Activated naive CD4-positive, alpha-beta T cell treated with anti-CD3 and anti-CD28 coated beads, Interleukin-2, amount 50 U/mL, for 24 hours (primary cell): ENCODE measurements around the gene CD1C.

Source experiments
- H3K27ac Mint-ChIP-seq: one replicate; pipeline ENCODE4 v1.8.0; 2021; ENCODE audit warnings: mild to moderate bottlenecking, mixed read lengths
- H3K27me3 Mint-ChIP-seq: one replicate; pipeline ENCODE4 v1.8.0; 2021; ENCODE audit warnings: mixed read lengths
- H3K36me3 Mint-ChIP-seq: one replicate; pipeline ENCODE4 v1.8.0; 2021; ENCODE audit warnings: mixed read lengths
- H3K4me1 Mint-ChIP-seq: one replicate; pipeline ENCODE4 v1.8.0; 2021; ENCODE audit warnings: mixed read lengths
- H3K4me3 Mint-ChIP-seq: one replicate; pipeline ENCODE4 v1.8.0; 2021; ENCODE audit warnings: mild to moderate bottlenecking, mixed read lengths
- H3K9me3 Mint-ChIP-seq: one replicate; pipeline ENCODE4 v1.8.0; 2021; ENCODE audit warnings: mixed read lengths

The CD1C gene

DNA sequence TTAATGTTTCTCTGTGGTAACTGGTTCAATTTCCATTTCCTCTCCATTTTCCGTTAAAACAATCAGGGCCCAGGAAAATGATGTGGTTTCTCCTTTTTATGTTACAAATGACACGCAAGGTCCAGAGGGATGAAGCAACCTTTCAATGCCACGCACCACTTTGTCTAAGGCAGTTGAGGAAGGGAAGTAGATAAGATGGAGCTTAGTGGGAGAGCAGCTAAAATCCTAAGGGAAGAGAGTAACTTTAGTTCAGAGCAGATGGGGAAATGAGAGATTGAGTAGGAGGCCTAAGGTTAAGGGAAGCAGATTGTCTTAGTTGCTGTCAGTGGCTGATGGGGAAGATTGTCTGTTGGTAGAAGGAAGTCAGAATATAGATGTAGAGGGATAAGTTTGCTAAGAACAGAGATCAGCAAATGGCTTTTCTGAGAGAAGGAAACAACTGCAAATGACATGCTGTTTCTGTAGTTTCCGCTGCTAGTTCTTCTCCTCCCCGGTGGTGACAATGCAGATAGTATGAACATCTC is 660 bp downstream of the CD1C start:
- Mint-ChIP-seq H3K36me3 (no peaks in the 10 kb centered on the region), H3K4me1 (peaks cover 6% of the 10 kb centered on the region), H3K9me3 (no peaks in the 10 kb centered on the region), H3K27me3 (peaks cover 16% of the 10 kb centered on the region), H3K27ac (no peak overlapping the region), H3K4me3 (no peak overlapping the region)

DNA sequence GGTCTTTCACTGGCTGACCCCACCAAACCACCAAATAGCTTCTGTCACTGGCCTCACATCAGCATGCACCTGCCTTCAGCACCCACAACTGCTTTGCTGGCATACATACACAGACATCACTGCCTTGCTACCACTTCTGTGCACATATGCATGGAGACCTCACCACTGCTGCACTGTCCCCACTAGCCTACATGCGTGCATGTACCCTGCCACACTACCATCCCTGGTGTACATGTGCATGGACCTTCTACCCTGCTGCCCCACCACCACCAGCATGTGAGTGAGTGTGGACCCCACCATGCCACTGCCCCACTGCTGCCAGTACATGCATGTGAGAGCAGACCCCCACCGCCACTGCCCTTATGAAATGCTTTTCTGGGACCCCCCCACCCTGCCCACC is 6.1 kb downstream of the CD1C start:
- H3K4me3 Mint-ChIP-seq: no peak overlapping the region

DNA sequence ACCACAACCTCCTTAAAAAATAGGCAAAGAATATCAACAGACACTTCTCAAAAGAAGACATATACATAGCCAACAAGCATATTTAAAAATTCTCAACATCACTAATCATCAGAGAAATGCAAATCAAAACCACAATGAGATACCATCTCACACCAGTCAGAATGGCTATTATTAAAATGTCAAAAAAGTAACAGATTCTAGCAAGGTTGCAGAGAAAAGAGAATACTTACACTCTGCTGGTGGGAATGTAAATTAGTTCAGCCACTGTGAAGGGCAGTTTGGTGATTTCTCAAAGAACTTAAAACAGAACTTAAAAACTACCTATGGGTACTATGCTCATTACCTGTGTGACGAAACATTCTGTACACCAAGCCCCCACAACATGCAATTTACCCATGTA is 20.9 kb downstream of the CD1C start:
- Mint-ChIP-seq H3K4me3 (no peak overlapping the region), H3K36me3 (no peaks in the 10 kb centered on the region), H3K4me1 (no peaks in the 10 kb centered on the region), H3K9me3 (peaks cover 25% of the 10 kb centered on the region), H3K27ac (no peak overlapping the region), H3K27me3 (no peaks in the 10 kb centered on the region)

More for the DNA sequence above, 6.1 kb downstream of the CD1C start:
- peaks cover 2% of the 10 kb centered on the region for H3K36me3 Mint-ChIP-seq
- peaks cover 12% of the 10 kb centered on the region for H3K9me3 Mint-ChIP-seq
- no peaks in the 10 kb centered on the region for H3K4me1 Mint-ChIP-seq
- peaks cover 12% of the 10 kb centered on the region for H3K27me3 Mint-ChIP-seq
- H3K27ac Mint-ChIP-seq: no peak overlapping the region

DNA sequence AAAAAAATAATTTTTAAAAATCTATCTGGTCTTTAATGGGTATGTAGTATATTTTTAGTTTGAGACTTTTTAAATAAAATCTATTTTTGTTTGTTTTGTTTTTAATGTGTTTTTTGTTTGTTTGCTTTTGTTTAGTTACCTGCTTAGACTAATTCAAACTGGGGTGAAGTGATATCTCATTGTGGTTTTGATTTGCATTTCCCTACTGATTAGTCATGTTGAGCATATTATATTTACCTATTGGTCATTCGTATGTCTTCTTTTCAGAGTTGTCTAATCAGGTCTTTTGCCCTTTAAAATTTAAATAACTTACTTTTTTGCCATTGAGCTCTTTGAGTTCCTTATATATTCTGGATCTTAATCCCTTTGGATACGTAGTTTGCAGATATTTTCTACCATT is 21.3 kb downstream of the CD1C start:
- Mint-ChIP-seq H3K4me1 (no peaks in the 10 kb centered on the region), H3K4me3 (no peak overlapping the region), H3K9me3 (peaks cover 25% of the 10 kb centered on the region), H3K36me3 (no peaks in the 10 kb centered on the region), H3K27ac (no peak overlapping the region), H3K27me3 (no peaks in the 10 kb centered on the region)

DNA sequence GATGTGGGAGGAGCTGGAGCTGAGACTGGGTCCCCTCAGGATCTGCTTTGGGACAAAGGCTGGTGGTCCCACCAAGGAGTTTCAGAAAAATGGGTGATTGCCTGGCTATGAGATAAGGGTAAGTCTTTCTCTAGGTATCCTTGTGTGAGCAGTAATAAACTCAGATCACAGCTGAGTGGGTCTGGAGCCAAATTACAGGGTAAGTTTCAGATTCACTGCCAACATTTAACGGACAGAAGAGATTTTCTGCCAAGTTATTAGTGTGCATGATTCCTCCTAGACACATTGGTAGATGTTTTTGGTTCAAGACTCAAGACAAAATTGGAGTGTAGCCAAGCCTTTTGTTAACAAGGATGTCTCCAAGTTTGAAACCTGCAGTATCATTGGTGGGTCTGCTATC is 34.1 kb downstream of the CD1C start:
- Mint-ChIP-seq H3K36me3 (peaks cover 1% of the 10 kb centered on the region), H3K27me3 (peaks cover 16% of the 10 kb centered on the region), H3K4me1 (no peaks in the 10 kb centered on the region), H3K9me3 (peaks cover 7% of the 10 kb centered on the region), H3K4me3 (no peak overlapping the region), H3K27ac (no peak overlapping the region)

DNA sequence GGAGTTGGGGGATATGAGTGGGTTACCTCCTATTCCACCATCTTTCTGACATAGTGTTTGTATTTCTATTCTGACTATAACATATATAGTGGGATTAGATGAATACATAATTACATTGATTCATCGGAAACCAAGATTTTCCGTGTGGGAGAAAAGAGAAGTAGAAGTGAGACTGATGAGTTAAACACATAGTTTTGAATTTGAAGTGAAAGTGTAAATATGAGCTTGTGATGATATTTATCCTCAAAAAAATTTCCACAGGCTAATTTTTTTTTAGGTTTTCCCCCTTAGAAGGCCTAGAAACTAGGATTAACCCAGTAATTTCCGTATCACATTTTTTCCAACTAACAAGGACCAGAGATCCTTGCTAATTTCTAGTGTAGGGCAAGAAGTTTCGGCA is 34.7 kb downstream of the CD1C start:
- Mint-ChIP-seq H3K4me1 (no peaks in the 10 kb centered on the region), H3K27me3 (peaks cover 20% of the 10 kb centered on the region), H3K9me3 (peaks cover 7% of the 10 kb centered on the region), H3K4me3 (no peak overlapping the region), H3K36me3 (peaks cover 1% of the 10 kb centered on the region), H3K27ac (no peak overlapping the region)

DNA sequence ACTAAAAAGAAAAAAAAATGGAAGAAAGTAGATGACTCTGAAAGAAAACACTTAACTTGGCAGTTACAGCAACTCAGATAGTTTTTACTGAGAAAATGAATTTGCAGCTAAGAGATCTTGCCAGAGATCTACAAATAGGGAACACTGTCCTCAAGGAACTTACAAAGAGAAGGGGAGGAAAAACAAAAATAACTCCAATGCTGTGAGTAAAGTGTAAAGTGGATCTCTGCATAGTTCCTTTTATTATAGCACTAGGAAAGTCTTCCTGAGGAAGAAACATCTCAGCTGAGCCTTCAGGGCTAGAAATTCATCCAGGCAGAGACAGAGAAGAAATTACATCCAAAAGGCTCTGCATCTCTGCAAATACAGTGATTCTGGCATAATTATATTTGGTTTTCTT is 37.8 kb downstream of the CD1C start:
- H3K4me3 Mint-ChIP-seq: no peak overlapping the region
- H3K27me3 Mint-ChIP-seq: peaks cover 18% of the 10 kb centered on the region
- H3K9me3 Mint-ChIP-seq: peaks cover 7% of the 10 kb centered on the region
- no peak overlapping the region for H3K27ac Mint-ChIP-seq
- H3K4me1 Mint-ChIP-seq: no peaks in the 10 kb centered on the region
- no peaks in the 10 kb centered on the region for H3K36me3 Mint-ChIP-seq

DNA sequence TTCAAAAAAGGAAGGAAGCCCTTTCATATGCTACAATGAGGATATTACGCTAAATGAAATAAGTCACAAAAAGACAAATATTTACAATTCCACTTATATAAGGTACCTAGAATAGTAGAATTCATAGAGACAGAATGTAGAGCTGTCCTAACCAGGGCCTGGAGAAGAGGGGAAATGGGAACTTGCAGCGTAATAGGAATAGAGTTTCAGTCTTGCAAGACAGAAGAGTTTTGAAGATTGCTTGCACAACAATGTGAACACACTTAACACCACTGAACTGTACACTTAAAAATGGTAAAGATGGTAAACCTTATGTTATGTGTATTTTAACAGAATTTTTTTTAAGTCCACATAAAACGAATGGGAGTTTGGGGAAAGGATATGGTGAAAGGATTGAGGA is 38.7 kb downstream of the CD1C start:
- H3K4me3 Mint-ChIP-seq: no peak overlapping the region
- no peaks in the 10 kb centered on the region for H3K9me3 Mint-ChIP-seq
- H3K4me1 Mint-ChIP-seq: peaks cover 3% of the 10 kb centered on the region
- peaks cover 17% of the 10 kb centered on the region for H3K27me3 Mint-ChIP-seq
- H3K36me3 Mint-ChIP-seq: no peaks in the 10 kb centered on the region
- no peak overlapping the region for H3K27ac Mint-ChIP-seq

DNA sequence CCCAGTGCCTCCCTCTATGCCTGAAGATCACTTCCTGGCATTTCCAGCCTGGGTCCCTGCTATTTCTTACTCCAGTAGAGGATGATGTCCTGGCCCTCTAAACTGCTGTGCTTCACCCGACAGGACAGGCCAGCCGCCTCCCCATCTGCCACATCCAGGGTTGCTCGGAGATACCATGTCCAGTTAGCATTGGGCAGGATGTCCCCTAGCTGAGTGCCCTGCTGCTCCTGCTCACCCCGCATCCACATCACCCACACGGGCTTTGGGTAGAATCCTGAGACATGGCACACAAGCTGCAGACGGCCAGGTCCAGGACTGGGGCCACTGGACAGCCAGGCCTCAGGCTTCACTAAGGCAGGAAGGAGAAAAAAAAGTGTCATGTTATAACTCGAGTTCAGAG is 39.6 kb downstream of the CD1C start:
- Mint-ChIP-seq H3K27ac (no peak overlapping the region), H3K4me3 (no peak overlapping the region), H3K27me3 (peaks cover 18% of the 10 kb centered on the region), H3K9me3 (no peaks in the 10 kb centered on the region), H3K36me3 (no peaks in the 10 kb centered on the region), H3K4me1 (peaks cover 5% of the 10 kb centered on the region)

DNA sequence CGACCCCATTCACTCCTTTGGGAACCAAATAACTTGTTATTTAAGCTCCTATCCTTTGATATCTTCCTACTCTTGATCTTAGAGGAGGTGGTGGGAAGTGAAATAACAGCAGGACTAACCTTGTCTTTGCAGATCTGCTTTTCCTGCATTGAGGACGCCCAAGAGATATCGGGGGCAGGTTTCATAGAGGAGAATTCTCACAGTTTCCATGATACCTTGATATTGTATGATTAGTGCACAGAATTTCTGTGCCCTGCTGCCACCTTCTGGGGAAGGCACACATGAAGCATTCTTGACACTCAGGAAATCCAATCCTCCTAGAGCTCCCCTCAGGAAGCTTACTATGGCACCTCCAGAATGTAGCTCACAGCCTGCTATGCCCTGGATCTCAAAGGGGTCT is 40.0 kb downstream of the CD1C start:
- Mint-ChIP-seq H3K27ac (no peak overlapping the region), H3K9me3 (no peaks in the 10 kb centered on the region), H3K4me1 (peaks cover 5% of the 10 kb centered on the region), H3K36me3 (no peaks in the 10 kb centered on the region), H3K27me3 (peaks cover 15% of the 10 kb centered on the region), H3K4me3 (no peak overlapping the region)

DNA sequence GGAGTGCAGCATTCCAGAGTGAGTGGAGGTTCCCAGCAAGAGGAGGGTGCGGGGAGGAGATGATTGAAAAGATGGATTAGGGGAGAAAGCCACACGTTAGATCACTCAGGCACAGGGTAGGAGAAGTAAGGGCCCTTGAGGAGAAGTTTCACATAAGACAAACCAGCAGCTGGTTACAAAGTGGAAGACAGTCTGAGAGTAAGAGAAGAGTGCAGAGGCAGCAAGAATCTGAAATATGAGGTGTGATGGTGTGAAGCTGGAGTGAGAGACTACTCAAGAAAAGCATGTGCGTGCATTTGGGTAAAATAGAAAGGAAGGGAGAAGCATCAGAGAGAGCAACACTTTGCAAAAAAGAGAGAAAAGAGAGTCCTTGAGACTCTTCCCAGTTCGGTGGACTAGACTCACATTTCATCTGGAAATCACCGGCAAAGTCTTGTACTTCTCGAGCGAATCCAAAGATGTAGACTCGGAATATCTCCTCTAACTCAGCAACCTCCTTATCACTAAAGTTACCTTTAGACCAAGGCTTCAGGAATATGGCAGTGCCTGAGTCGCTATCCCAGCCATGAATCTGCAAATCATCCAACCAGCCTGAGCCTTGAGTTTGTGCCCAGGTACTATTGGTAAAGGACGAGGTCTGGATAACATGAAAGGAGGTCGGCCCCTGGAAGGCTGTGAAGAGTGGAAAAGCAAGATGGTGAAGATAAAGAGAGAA is 40.8 kb downstream of the CD1C start:
- Mint-ChIP-seq H3K36me3 (no peaks in the 10 kb centered on the region), H3K27me3 (peaks cover 15% of the 10 kb centered on the region), H3K4me1 (peaks cover 5% of the 10 kb centered on the region), H3K4me3 (no peak overlapping the region), H3K27ac (no peak overlapping the region), H3K9me3 (no peaks in the 10 kb centered on the region)

DNA sequence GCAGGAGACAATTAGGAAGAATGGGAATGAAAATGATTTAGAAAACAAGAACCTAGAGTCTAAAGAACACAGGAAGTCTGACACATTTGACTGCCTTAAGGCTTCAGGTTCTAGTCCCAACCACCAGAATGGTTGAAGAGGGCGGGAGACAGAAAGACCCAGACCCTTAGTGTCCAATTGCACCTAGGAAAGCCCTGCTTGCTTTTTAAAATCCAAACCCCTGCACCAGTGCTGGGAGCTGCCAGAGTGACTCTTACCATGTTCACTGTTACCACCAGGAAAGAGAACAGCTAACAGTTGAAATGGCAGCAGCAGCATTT is 41.3 kb downstream of the CD1C start:
- Mint-ChIP-seq H3K36me3 (no peaks in the 10 kb centered on the region), H3K9me3 (no peaks in the 10 kb centered on the region), H3K4me3 (no peak overlapping the region), H3K27ac (no peak overlapping the region), H3K4me1 (peaks cover 5% of the 10 kb centered on the region), H3K27me3 (peaks cover 15% of the 10 kb centered on the region)

DNA sequence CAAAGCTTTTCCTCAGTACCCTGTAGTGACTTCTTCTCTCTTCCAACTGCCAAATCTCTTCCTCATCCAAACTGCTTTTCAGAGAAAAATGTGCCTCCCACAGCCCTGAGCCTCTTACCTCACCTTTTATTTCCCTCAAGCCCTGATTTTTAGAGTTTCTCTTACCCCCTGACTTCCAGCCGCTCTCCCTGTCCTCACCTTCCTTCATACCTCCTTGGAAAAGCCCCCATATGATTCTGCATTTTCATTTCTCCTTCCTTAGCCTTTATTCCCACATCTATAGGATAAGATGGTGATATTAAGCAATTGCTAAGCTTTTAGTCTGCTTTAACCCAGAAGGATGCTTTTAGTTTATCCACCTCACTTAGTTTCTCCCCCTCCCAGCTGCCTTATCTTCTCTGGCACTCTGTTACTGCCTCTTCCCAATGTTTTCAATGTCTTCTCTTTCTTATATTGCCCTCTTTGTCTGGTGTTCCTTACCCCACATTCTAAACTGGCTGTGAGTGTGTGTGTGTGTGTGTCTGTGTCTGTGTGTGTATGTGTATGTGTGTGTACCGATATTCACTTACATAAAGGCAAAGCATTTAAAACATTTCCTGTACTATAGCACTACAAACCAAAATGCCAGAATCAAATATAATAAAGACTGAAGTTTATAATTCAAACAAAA is 41.9 kb downstream of the CD1C start, which contains the start of gene CD1B:
TSS of gene CD1B (minus strand) at position 51 of the 670 bp plus-strand sequence. CDS start 108 bp downstream, outside the sequence.
- no peaks in the 10 kb centered on the region for H3K36me3 Mint-ChIP-seq
- no peak within 1 kb of the TSS for H3K27ac Mint-ChIP-seq
- H3K9me3 Mint-ChIP-seq: no peaks in the 10 kb centered on the region
- no peak within 1 kb of the TSS for H3K4me3 Mint-ChIP-seq
- peaks cover 15% of the 10 kb centered on the region for H3K27me3 Mint-ChIP-seq
- H3K4me1 Mint-ChIP-seq: peaks cover 5% of the 10 kb centered on the region

DNA sequence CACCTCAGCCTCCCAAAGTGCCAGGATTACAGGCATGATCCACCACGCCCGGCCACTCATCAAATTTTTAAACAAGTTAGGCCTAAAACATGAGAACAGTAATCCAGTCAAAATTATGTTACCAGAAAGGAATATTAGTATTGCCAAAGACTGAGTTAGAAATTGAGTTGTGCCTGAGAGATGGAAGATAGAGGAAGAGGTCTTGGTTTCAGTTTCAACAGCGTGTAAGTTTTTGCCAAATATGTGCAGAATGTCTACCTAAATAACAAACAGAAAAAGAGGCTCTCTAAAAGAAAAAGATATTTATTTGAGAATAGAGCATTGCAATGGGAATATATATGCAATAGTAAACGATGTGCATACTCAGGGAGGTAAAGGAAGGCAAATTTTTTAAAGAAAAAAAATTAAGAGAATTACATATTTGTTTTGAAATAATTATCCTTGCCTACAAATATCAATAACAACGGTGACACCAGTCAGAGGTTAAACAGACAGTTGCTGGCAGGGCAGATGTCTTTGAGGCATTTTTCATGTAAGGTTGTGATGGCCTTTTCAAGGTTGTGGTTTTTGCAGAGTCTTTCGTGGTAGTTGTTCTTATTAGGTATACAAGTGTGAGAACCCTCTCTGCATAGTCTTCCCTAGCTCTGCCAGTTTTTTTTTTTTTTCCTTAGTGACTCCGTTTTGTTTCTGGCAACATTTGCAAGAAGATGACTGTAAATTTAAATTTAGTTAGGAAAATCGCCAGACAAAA is 43.9 kb downstream of the CD1C start:
- H3K4me3 Mint-ChIP-seq: no peak overlapping the region
- H3K27ac Mint-ChIP-seq: no peak overlapping the region
- H3K36me3 Mint-ChIP-seq: no peaks in the 10 kb centered on the region
- H3K4me1 Mint-ChIP-seq: peaks cover 5% of the 10 kb centered on the region
- H3K9me3 Mint-ChIP-seq: peaks cover 12% of the 10 kb centered on the region
- peaks cover 13% of the 10 kb centered on the region for H3K27me3 Mint-ChIP-seq

DNA sequence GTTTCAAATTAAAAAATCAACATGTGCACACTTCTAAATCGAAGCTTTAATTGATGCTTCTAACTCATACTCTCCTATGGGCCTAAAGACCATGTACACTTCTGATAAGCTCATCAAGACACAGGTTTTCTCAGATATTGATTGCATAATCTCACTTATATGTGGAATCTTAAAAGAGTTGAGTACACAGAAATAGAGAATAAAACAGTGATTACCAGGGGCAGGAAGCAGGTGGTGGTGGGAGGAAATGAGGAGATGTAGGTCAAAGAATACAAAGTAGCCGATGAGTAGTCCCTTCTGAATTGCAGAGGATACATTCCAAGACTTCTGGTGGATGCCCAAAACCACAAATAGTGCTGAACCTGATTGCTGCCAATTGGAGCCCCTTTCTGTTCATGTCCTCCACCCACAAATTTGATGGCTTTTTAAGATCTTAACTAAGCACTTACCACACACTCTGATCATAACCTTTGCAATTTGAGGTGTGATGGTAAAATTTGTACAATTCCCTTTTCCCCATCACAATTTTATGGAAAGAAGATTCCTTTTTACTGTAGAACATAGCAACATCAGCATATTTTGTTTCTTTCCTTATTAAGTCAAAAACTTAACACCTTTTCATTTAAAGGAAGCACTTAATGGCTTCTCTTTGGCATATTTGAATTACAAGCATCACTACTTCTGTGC is 44.9 kb downstream of the CD1C start:
- Mint-ChIP-seq H3K4me1 (peaks cover 5% of the 10 kb centered on the region), H3K36me3 (no peaks in the 10 kb centered on the region), H3K4me3 (no peak overlapping the region), H3K27ac (no peak overlapping the region), H3K9me3 (peaks cover 12% of the 10 kb centered on the region), H3K27me3 (peaks cover 9% of the 10 kb centered on the region)

DNA sequence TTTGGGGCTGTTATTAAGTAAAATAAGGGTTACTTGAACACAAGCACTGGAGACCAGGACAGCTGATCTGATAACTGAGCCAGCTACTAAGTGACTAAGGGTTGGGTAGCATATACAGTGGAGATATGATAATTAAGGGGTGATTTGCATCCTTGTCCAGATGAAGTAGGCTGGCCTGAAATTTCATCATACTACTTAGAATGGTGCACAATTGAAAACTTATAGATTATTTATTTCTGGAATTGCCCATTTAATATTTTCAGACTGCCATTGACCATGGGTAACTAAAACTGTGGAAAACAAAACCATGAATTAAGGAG is 45.5 kb downstream of the CD1C start:
- no peaks in the 10 kb centered on the region for H3K36me3 Mint-ChIP-seq
- no peak overlapping the region for H3K27ac Mint-ChIP-seq
- peaks cover 12% of the 10 kb centered on the region for H3K9me3 Mint-ChIP-seq
- H3K4me1 Mint-ChIP-seq: peaks cover 5% of the 10 kb centered on the region
- H3K27me3 Mint-ChIP-seq: peaks cover 9% of the 10 kb centered on the region
- no peak overlapping the region for H3K4me3 Mint-ChIP-seq
